ENCODE results near the gene ZNF234. TPM values are rescaled to one million over a fixed set of nuclear protein-coding genes. Genes with fewer than 3 reads are reported as not detected.

ZNF234 gene
- total and polyA plus RNA-seq, 2 of the 8 experiments (the other 6 are each of a cell fraction or from before 2014, with no cell fraction given): 1.9 to 12.3 TPM

- TF ChIP-seq SP4 (IDR thresholded peaks at IDR 0.05; ENCODE audit: low read length): no peak
- no peak for TF ChIP-seq NRF1 (IDR thresholded peaks at IDR 0.05; ENCODE audit: low read depth, low read length)
- TF ChIP-seq RAD21 (IDR thresholded peaks at IDR 0.05 in 1 of 2, conservative IDR thresholded peaks at IDR 0.05 in 1 of 2; ENCODE audit: low read depth in 2 of 2, low read length in 2 of 2): 0 out of 4 replicates have a peak, but pooled peaks of 1 of the 2 experiments have one; percentile 0
- TF ChIP-seq TBP (IDR thresholded peaks at IDR 0.05; ENCODE audit: low read depth, low read length): peak; percentile 70
- TF ChIP-seq MAFK (IDR thresholded peaks at IDR 0.05; ENCODE audit: low read depth, low read length): no peak
- TF ChIP-seq TAF7 (optimal IDR thresholded peaks at IDR 0.05; ENCODE audit: borderline replicate concordance, low read depth, low read length): no peak
- peak; percentile 14; the same call in 1 of the 2 replicates for TF ChIP-seq PHF8 (conservative IDR thresholded peaks at IDR 0.05; ENCODE audit: low read depth, low read length)
- TF ChIP-seq SIN3A (conservative IDR thresholded peaks at IDR 0.05 in 1 of 2, IDR thresholded peaks at IDR 0.05 in 1 of 2; ENCODE audit: low read depth in 1 of 2, low read length in 2 of 2): peak in 1 of 2 experiments; percentile 56; a peak in 1 of 4 replicates
- no peak for TF ChIP-seq JUN (IDR thresholded peaks at IDR 0.05; ENCODE audit: low read depth, low read length)
- TF ChIP-seq, protein P1, sequence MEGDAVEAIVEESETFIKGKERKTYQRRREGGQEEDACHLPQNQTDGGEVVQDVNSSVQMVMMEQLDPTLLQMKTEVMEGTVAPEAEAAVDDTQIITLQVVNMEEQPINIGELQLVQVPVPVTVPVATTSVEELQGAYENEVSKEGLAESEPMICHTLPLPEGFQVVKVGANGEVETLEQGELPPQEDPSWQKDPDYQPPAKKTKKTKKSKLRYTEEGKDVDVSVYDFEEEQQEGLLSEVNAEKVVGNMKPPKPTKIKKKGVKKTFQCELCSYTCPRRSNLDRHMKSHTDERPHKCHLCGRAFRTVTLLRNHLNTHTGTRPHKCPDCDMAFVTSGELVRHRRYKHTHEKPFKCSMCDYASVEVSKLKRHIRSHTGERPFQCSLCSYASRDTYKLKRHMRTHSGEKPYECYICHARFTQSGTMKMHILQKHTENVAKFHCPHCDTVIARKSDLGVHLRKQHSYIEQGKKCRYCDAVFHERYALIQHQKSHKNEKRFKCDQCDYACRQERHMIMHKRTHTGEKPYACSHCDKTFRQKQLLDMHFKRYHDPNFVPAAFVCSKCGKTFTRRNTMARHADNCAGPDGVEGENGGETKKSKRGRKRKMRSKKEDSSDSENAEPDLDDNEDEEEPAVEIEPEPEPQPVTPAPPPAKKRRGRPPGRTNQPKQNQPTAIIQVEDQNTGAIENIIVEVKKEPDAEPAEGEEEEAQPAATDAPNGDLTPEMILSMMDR (IDR thresholded peaks at IDR 0.05; ENCODE audit: control extremely low read depth in 1 of 3, insufficient read depth in 1 of 3, low read depth in 1 of 3, low read length in 3 of 3): no peak
- no peak for TF ChIP-seq KDM5A (IDR thresholded peaks at IDR 0.05; ENCODE audit: low read length)
- no peak for TF ChIP-seq BRCA1 (IDR thresholded peaks at IDR 0.05; ENCODE audit: low read depth, low read length)
- TF ChIP-seq SIX5 (IDR thresholded peaks at IDR 0.05; ENCODE audit: low read depth, low read length): peak; percentile 94
- TF ChIP-seq CHD2 (IDR thresholded peaks at IDR 0.05; ENCODE audit: low read length): peak; percentile 61
- no peak for TF ChIP-seq GTF2F1 (IDR thresholded peaks at IDR 0.05; ENCODE audit: borderline replicate concordance, low read depth, low read length)
- no peak for TF ChIP-seq CBX8 (IDR thresholded peaks at IDR 0.05; ENCODE audit: borderline replicate concordance, low read depth, low read length)
Measured at GRCh38 chr19:44093931-44094765, 47.2 kb upstream of the ZNF234 start, which contains the start of gene ZNF224 (continued).
